Measurements from ENCODE around the gene CSF2RB.
"Not testable (repeated sequence)": the region's sequence is repeated elsewhere in the genome, so short reads cannot be mapped to it uniquely, and the experiment has no call there.

Gene CSF2RB

GRCh38 chr22:36968249-36968964 is 55.0 kb downstream of the CSF2RB start:
- no peak for DNase-seq (ENCODE audit: low read depth in 2 of 2)

GRCh38 chr22:36971341-36972125 is 58.1 kb downstream of the CSF2RB start:
- DNase-seq (ENCODE audit: low read depth in 2 of 2) = no peak

GRCh38 chr22:36976606-36977005 is 63.2 kb downstream of the CSF2RB start:
- DNase-seq (ENCODE audit: low read depth in 2 of 2) = no peak

- DNase-seq (ENCODE audit: low read depth in 2 of 2) = peak; percentile 66 to 76
Measured at GRCh38 chr22:36977401-36977861, 64.0 kb downstream of the CSF2RB start.

GRCh38 chr22:36977947-36978660 is 64.7 kb downstream of the CSF2RB start:
- DNase-seq (ENCODE audit: low read depth in 2 of 2) = peak; percentile 83

GRCh38 chr22:36979016-36979910 is 65.8 kb downstream of the CSF2RB start:
- DNase-seq (ENCODE audit: low read depth in 2 of 2) = no peak

- no peak for DNase-seq (ENCODE audit: low read depth in 2 of 2)
Measured at GRCh38 chr22:36981247-36981775, 67.9 kb downstream of the CSF2RB start.

- DNase-seq (ENCODE audit: low read depth in 2 of 2) = no peak
Measured at GRCh38 chr22:36982136-36982535, 68.7 kb downstream of the CSF2RB start.

GRCh38 chr22:36985211-36985889 is 71.9 kb downstream of the CSF2RB start:
- DNase-seq (ENCODE audit: low read depth in 2 of 2) = no peak

- no peak for DNase-seq (ENCODE audit: low read depth in 2 of 2)
Measured at GRCh38 chr22:36986242-36986821, 72.9 kb downstream of the CSF2RB start.

- no peak for DNase-seq (ENCODE audit: low read depth in 2 of 2)
Measured at GRCh38 chr22:36988075-36988832, 74.8 kb downstream of the CSF2RB start.

- not testable (repeated sequence) for DNase-seq (ENCODE audit: low read depth in 2 of 2)
Measured at GRCh38 chr22:36989012-36989411, 75.6 kb downstream of the CSF2RB start.
